ENCODE data around the gene KRT16. TPM values are rescaled to one million over a fixed set of nuclear protein-coding genes. Genes with fewer than 3 reads are reported as not detected.

The KRT16 gene
- total RNA-seq, 4 donors from 2014 or later: 0.79 TPM; not detected in 3

DNA sequence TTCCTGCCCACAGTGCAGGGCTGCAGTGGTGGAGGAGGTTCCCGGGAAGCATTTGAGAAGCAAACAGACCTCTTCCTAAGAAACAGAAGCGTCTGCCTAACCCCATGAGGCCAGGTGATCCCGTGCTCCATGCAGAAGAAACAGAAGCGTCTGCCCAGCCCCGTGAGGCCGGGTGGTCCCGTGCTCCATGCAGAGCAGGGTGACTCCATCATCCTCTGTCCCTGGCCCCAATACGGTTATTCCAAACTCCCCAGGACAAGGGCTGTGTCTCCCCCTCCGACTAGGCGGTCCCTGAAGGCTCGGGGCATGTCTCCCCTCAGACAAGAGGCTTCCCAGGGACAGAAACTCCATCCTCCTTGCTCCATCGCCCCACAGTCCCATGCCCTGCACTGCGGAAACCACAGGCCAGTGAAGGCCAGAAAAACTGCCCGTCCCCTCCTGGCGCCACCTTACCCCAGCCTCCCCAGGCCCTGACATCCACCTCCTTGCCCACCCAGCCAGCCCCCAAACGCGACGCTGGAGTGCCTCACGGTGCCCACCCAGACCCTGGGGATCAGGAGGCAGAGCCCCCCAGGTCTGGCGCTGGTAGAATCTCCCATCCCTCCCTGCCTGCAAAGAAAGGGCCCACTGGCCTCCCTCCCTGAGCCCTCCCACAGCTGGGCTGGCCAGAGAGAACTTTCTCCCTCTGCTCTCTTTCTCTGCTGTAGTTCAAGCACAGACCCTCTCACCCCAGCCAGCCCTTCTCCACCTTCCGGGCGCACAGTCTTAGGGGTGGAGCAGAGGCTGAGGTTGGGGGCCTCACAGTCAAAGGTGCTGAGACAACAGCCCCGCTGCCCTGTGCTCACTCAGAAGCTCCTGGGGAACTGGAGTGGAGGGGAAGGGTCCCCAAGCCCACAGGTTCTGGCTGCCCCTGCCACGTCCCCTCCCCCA is 42.4 kb upstream of the KRT16 start:
- no peak overlapping the region for H3K4me3 ChIP-seq
- in situ Hi-C loops (cut with MboI; ENCODE audit: low pct_ligation_motif_present in 1 of 4, low pct_unique_long_range_greater_than_20kb in 1 of 4, low sequenced_read_pairs in 3 of 4): loop anchor here (25.0 kb wide), 2 partner anchors 843 to 1043 kb away; partner anchors contain the start of gene KRT10 (in 2 of the 4)

DNA sequence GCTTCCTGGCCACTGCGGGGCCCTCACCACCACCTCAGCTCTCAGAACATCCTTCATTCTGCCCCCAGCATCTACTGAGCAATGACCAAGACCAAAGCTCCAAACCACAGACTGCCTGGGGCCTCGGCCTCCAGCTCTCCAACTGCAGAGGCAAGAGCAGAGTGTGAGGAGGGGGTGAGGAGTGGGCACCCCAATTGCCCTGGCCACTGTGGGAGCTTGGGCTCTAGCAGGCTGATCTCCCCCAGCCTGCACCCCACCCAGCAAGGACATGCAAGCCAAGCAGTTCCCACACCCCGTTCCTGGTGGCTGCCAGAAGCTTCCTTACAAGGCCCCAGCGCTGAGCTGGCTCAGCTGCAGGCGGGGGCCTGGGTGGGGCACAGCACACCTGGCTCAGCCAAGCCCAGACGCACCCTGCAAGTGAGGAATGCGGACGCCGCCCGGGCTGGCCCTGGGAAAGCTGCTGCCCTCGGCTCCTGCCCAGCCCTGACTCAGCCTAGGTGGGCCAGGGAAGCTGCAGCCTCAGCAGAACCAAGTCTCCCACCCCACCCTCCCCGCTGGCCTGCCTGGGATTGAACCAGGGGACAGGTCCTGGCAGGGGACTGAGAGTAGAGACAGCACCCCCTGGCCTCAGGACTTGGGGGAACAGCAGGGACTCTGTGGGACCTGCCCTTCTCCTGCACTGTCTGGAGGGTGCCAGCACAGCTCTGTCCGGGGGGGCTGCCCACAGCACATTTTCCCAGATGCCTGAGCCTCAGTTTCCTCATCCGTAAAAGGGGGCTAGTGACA is 41.5 kb upstream of the KRT16 start:
- peak overlapping the region; percentile 92 to 95 (median 92) for H3K27ac ChIP-seq
- TF ChIP-seq POLR2AphosphoS5 (IDR thresholded peaks at IDR 0.05) (peak; percentile 31 to 85 (median 84)), EP300 (IDR thresholded peaks at IDR 0.05; ENCODE audit: low read depth) (peak; percentile 95), POLR2A (IDR thresholded peaks at IDR 0.05) (peak; percentile 69)
- TF ChIP-seq, protein P1, sequence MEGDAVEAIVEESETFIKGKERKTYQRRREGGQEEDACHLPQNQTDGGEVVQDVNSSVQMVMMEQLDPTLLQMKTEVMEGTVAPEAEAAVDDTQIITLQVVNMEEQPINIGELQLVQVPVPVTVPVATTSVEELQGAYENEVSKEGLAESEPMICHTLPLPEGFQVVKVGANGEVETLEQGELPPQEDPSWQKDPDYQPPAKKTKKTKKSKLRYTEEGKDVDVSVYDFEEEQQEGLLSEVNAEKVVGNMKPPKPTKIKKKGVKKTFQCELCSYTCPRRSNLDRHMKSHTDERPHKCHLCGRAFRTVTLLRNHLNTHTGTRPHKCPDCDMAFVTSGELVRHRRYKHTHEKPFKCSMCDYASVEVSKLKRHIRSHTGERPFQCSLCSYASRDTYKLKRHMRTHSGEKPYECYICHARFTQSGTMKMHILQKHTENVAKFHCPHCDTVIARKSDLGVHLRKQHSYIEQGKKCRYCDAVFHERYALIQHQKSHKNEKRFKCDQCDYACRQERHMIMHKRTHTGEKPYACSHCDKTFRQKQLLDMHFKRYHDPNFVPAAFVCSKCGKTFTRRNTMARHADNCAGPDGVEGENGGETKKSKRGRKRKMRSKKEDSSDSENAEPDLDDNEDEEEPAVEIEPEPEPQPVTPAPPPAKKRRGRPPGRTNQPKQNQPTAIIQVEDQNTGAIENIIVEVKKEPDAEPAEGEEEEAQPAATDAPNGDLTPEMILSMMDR (IDR thresholded peaks at IDR 0.05): no peak
- H3K4me3 ChIP-seq: no peak overlapping the region
- no peaks in the 10 kb centered on the region for H3K27me3 ChIP-seq
- no peaks in the 10 kb centered on the region for H3K9me3 ChIP-seq
- peaks cover 39 to 79% (median 65%) of the 10 kb centered on the region in 4 donors for H3K4me1 ChIP-seq
- in situ Hi-C loops (cut with MboI; ENCODE audit: low pct_ligation_motif_present in 1 of 4, low pct_unique_long_range_greater_than_20kb in 1 of 4, low sequenced_read_pairs in 3 of 4) (loop anchor here (25.0 kb wide), 2 partner anchors 842 to 1042 kb away; partner anchors contain the start of gene KRT10 (in 2 of the 4)), intact Hi-C loops (cut with DNase I; ENCODE audit: low total_unique reads) (no loop called here)
- WGBS, 2 donors (ENCODE audit: low coverage in 1 of 2): 51% methylated on average over 12 of the region's 14 CpGs; no CpG with 5 or more reads in 1 of the 2 donors
- no peaks in the 10 kb centered on the region for H3K36me3 ChIP-seq
- DNase-seq: peak; percentile 95

More for the DNA sequence above, 42.4 kb upstream of the KRT16 start:
- Histone ChIP-seq H3K4me1 (peaks cover 39 to 75% (median 65%) of the 10 kb centered on the region in 4 donors), H3K27me3 (no peaks in the 10 kb centered on the region), H3K36me3 (no peaks in the 10 kb centered on the region), H3K9me3 (no peaks in the 10 kb centered on the region), H3K27ac (peak overlapping the region; percentile 92 to 95 (median 92))
- 57% methylated on average over 23 of the region's 24 CpGs; no CpG with 5 or more reads in 1 of the 2 donors for WGBS, 2 donors (ENCODE audit: low coverage in 1 of 2)
- intact Hi-C loops (cut with DNase I; ENCODE audit: low total_unique reads): no loop called here
- DNase-seq: no peak
- TF ChIP-seq, protein P1 (IDR thresholded peaks at IDR 0.05): no peak
- TF ChIP-seq POLR2AphosphoS5 (IDR thresholded peaks at IDR 0.05) (no peak), POLR2A (IDR thresholded peaks at IDR 0.05) (no peak), EP300 (IDR thresholded peaks at IDR 0.05; ENCODE audit: low read depth) (no peak)

DNA sequence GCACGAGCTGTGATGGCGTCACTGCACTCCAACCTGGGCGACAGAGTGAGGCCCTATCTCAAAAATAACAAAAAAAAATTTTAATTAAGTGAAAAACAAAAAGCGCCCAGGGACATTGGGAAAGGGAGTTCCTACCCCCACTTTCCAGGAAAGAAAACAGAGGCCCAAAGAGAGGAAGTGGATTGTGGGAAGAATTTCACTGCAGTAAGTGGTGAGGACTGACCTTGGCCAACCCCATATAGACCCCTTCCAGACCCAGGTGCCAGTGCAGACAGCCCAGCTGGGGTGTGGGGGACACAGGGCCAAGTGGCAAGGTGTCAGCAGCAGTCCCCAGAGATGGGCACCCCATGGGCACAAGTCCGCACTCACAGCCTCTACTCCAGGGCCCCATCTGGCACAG is 40.9 kb upstream of the KRT16 start:
- in situ Hi-C loops (cut with MboI; ENCODE audit: low pct_ligation_motif_present in 1 of 4, low pct_unique_long_range_greater_than_20kb in 1 of 4, low sequenced_read_pairs in 3 of 4): loop anchor here (25.0 kb wide), 2 partner anchors 841 to 1041 kb away; partner anchors contain the start of gene KRT10 (in 2 of the 4)
- 94 to 100% methylated on average over 1 to 5 of the region's 5 CpGs for WGBS, 2 donors (ENCODE audit: low coverage in 1 of 2)
- intact Hi-C loops (cut with DNase I; ENCODE audit: low total_unique reads): no loop called here
- DNase-seq: no peak
- peaks cover 42 to 80% (median 69%) of the 10 kb centered on the region in 4 donors for H3K4me1 ChIP-seq
- no peaks in the 10 kb centered on the region for H3K27me3 ChIP-seq
- TF ChIP-seq EP300 (IDR thresholded peaks at IDR 0.05; ENCODE audit: low read depth): no peak
- TF ChIP-seq POLR2A (IDR thresholded peaks at IDR 0.05): no peak
- no peak for TF ChIP-seq POLR2AphosphoS5 (IDR thresholded peaks at IDR 0.05)
- TF ChIP-seq, protein P1 (IDR thresholded peaks at IDR 0.05): no peak
- no peaks in the 10 kb centered on the region for H3K36me3 ChIP-seq
- no peak overlapping the region for H3K4me3 ChIP-seq
- no peaks in the 10 kb centered on the region for H3K9me3 ChIP-seq
- peak overlapping the region; percentile 92 to 95 (median 92) for H3K27ac ChIP-seq

Data from transverse colon (tissue), 4 donors.